Osteocyte (in vitro differentiated cells): ENCODE results near the gene HEBP1. TPM values are rescaled to one million over a fixed set of nuclear protein-coding genes. Genes with fewer than 3 reads are reported as not detected.

Source experiments
- DNase-seq: peaks from one replicate; pipeline ENCODE4 v3.0.0; 2021; ENCODE audit warnings: mixed read lengths; ENCODE audit not compliant: unreplicated experiment; ENCODE audit errors: extremely low spot score
- H3K27ac Mint-ChIP-seq: one replicate; pipeline ENCODE4 v1.8.0; 2021; ENCODE audit warnings: mild to moderate bottlenecking, mixed read lengths; ENCODE audit not compliant: unreplicated experiment
- H3K27me3 Mint-ChIP-seq: one replicate; pipeline ENCODE4 v1.8.0; 2021; ENCODE audit warnings: mixed read lengths; ENCODE audit not compliant: unreplicated experiment
- H3K36me3 Mint-ChIP-seq: one replicate; pipeline ENCODE4 v1.8.0; 2021; ENCODE audit warnings: mixed read lengths; ENCODE audit not compliant: unreplicated experiment
- H3K4me1 Mint-ChIP-seq: one replicate; pipeline ENCODE4 v1.8.0; 2021; ENCODE audit warnings: mixed read lengths; ENCODE audit not compliant: unreplicated experiment
- H3K4me3 Mint-ChIP-seq: one replicate; pipeline ENCODE4 v1.8.0; 2021; ENCODE audit warnings: mild to moderate bottlenecking, moderate library complexity, mixed read lengths; ENCODE audit not compliant: unreplicated experiment
- H3K9me3 Mint-ChIP-seq: one replicate; pipeline ENCODE4 v1.8.0; 2021; ENCODE audit warnings: mixed read lengths; ENCODE audit not compliant: unreplicated experiment
- CTCF ChIP-seq: fragments of 200-600 bp; sonication (generic); IDR thresholded peaks from 2 replicates; pipeline ENCODE4 v1.5.0; 2021; ENCODE audit warnings: antibody characterized with exemption, mild to moderate bottlenecking, moderate library complexity
- total RNA-seq: library from RNA; stranded (reverse); gene quantifications from 2 replicates; pipeline ENCODE4 v1.2.1, GENCODE V29; 2021

Gene HEBP1
- total RNA-seq, 1 donor from 2014 or later = 54.8 TPM

- peaks cover 18% of the 10 kb centered on the region for H3K4me1 Mint-ChIP-seq
- H3K4me3 Mint-ChIP-seq = no peak overlapping the region
- no peak for DNase-seq
- H3K9me3 Mint-ChIP-seq = peaks cover 17% of the 10 kb centered on the region
- H3K36me3 Mint-ChIP-seq = peaks cover 43% of the 10 kb centered on the region
- no peak overlapping the region for H3K27ac Mint-ChIP-seq
- no peak for TF ChIP-seq CTCF
- H3K27me3 Mint-ChIP-seq = no peaks in the 10 kb centered on the region
Measured at GRCh38 chr12:12973019-12973418, 27.0 kb downstream of the HEBP1 start.

GRCh38 chr12:12965836-12966235 is 34.2 kb downstream of the HEBP1 start:
- H3K27me3 Mint-ChIP-seq = no peaks in the 10 kb centered on the region
- peaks cover 6% of the 10 kb centered on the region for H3K9me3 Mint-ChIP-seq
- H3K27ac Mint-ChIP-seq = no peak overlapping the region
- no peak for TF ChIP-seq CTCF
- no peak overlapping the region for H3K4me3 Mint-ChIP-seq
- no peaks in the 10 kb centered on the region for H3K4me1 Mint-ChIP-seq
- peaks cover 3% of the 10 kb centered on the region for H3K36me3 Mint-ChIP-seq
- no peak for DNase-seq

GRCh38 chr12:12964255-12964654 is 35.8 kb downstream of the HEBP1 start:
- peaks cover 6% of the 10 kb centered on the region for H3K9me3 Mint-ChIP-seq
- H3K36me3 Mint-ChIP-seq = peaks cover 3% of the 10 kb centered on the region
- no peak for DNase-seq
- no peaks in the 10 kb centered on the region for H3K4me1 Mint-ChIP-seq
- H3K27ac Mint-ChIP-seq = no peak overlapping the region
- no peaks in the 10 kb centered on the region for H3K27me3 Mint-ChIP-seq
- TF ChIP-seq CTCF = no peak
- H3K4me3 Mint-ChIP-seq = no peak overlapping the region

- no peak for TF ChIP-seq CTCF
- H3K9me3 Mint-ChIP-seq = peaks cover 6% of the 10 kb centered on the region
- no peaks in the 10 kb centered on the region for H3K4me1 Mint-ChIP-seq
- no peak overlapping the region for H3K27ac Mint-ChIP-seq
- no peak for DNase-seq
- no peak overlapping the region for H3K4me3 Mint-ChIP-seq
- no peaks in the 10 kb centered on the region for H3K27me3 Mint-ChIP-seq
- H3K36me3 Mint-ChIP-seq = no peaks in the 10 kb centered on the region
Measured at GRCh38 chr12:12960639-12961209, 39.3 kb downstream of the HEBP1 start.

- Mint-ChIP-seq H3K9me3 (no peaks in the 10 kb centered on the region), H3K4me3 (no peak overlapping the region), H3K27me3 (no peaks in the 10 kb centered on the region), H3K36me3 (no peaks in the 10 kb centered on the region), H3K27ac (no peak overlapping the region), H3K4me1 (peaks cover 3% of the 10 kb centered on the region)
- TF ChIP-seq CTCF = no peak
- DNase-seq = no peak
Measured at GRCh38 chr12:12958886-12959285, 41.2 kb downstream of the HEBP1 start.
